HG03575 (cell line): ENCODE measurements around the gene SSNA1.
"Not testable (repeated sequence)": the region's sequence is repeated elsewhere in the genome, so short reads cannot be mapped to it uniquely, and the experiment has no call there.

Experiments used
- ATAC-seq: cut with Tn5 transposase; IDR thresholded peaks from one replicate; pipeline ENCODE4 v1.9.1; 2021; ENCODE audit not compliant: unreplicated experiment, insufficient number of reproducible peaks, low FRiP score; ENCODE audit errors: extremely low read depth

The SSNA1 gene

DNA sequence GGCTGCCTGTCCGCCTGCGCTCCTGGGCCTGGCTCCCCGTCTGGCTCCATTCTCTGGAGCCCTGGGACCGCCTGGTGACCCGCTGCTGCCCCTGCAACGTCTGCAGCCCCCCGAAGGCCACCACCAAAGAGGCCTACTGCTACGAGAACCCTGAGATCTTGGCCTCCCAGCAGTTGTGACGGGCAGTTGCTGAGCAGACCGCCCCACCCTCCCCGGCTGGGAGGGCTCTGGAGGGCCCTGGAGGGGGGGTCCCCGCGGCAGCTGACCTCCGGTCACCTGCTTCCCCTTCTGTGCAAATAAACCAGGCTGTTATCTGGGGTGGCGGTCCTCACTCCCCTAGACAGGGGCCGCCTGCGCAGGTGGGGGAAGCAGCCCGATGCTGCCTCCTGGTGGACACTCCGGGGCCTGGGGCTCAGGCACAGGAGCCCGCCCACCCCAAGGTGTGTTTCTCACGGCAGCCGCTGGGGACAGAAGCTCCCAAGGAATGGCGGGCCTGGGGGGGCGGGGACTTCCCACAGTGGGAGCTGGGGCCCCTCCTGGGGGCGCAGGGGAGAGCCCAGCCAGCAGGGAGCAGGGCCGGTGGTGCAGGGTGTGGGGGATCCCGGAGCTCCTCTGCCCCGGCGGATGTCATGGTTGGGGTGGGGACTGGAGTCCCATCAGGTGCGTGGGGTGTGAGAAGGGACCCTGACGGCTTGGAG, 47.9 kb downstream of the SSNA1 start:
- no peak for ATAC-seq

GRCh38 chr9:137236936-137237421, 48.5 kb downstream of the SSNA1 start:
- no peak for ATAC-seq

DNA sequence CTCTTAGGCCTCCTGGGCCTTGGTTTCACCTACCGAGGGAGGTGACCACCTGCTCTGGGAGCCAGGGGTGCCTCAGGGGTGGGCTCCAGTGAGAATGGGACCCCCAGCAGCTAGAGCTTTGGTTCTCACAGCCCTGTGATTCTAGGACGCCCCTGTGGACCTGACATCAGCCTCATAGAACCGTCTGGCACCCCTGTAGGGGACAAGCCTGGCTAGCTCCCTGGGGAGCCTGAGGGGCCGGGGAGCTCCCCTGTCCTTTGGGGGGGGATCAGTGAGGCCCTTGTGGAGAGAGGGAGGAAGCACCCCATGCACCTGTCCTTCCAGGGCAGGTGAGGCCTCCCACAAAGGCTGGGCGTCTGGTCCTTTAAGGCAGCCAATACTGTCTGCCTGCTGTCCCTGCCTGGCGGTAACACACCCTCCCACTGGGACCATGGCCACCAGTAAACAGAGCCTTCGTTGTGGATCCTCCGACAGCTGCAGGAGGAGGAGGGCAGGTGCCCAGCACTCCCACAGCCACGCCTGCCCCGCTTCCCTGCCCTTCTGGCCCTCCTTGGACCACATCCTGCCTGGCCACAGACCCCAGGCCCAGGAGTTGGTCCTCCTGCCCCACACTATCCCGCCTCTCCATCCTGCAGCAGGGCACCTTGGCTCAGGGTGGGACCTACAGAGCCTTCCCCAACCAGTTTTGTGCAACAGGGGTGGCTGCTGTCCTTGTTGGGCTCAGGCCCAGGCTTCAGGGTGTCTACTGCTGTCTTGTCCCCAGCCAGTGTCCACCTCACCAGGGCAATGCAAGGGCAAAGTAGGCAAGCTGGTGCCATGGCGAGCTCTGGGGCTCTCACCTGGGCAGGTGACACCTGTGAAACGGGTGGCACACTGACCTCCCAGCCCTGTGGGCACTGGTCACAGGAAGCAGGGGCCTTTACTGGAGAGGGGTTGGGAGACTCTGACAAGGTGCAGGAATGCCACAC, 49.6 kb downstream of the SSNA1 start:
- no peak for ATAC-seq

GRCh38 chr9:137239541-137240200, 51.2 kb downstream of the SSNA1 start:
- ATAC-seq: not testable (repeated sequence)
